HepG2 (cell line): ENCODE data around the gene MACROH2A1. TPM values are rescaled to one million over a fixed set of nuclear protein-coding genes. Genes with fewer than 3 reads are reported as not detected.

Source experiments
- CBX2 ChIP-seq, 2 experiments: fragments of 200-600 bp in 1 of 2; sonication (generic); formaldehyde crosslinking in 1 of 2; IDR thresholded peaks; 2 replicates each; pipeline versions ENCODE4 v1.7.0 to v1.8.1; 2018 to 2022; ENCODE audit warnings: low read depth in 2 of 2, low read length in 1 of 2, mild to moderate bottlenecking in 1 of 2, missing genetic modification reagents in 1 of 2
- ELF3 ChIP-seq: IDR thresholded peaks from 2 replicates; pipeline ENCODE4 v1.6.1; 2016; ENCODE audit warnings: missing genetic modification reagents, missing compliant biosample characterization
- GABPB1 ChIP-seq: IDR thresholded peaks from 2 replicates; pipeline ENCODE4 v1.6.1; 2016; ENCODE audit warnings: mild to moderate bottlenecking, missing genetic modification reagents, moderate library complexity, missing compliant biosample characterization
- HES4 ChIP-seq: sonication (generic); formaldehyde crosslinking; IDR thresholded peaks from 2 replicates; pipeline ENCODE4 v1.9.0; 2021; ENCODE audit warnings: mild to moderate bottlenecking, missing genetic modification reagents, borderline replicate concordance
- IRF2 ChIP-seq: IDR thresholded peaks from 2 replicates; pipeline ENCODE4 v1.6.1; 2018; ENCODE audit warnings: missing genetic modification reagents, missing compliant biosample characterization
- MAZ ChIP-seq, 2 experiments: sonication (generic) in 1 of 2; formaldehyde crosslinking in 1 of 2; IDR thresholded peaks; 2 replicates each; pipeline versions ENCODE4 v1.5.0 to v1.6.1; 2012 to 2020; ENCODE audit warnings: low read depth in 2 of 2, mild to moderate bottlenecking in 2 of 2, borderline replicate concordance in 1 of 2, improper control_type of control experiment in 1 of 2, low read length in 1 of 2, missing genetic modification reagents in 1 of 2, moderate library complexity in 1 of 2
- MTF2 ChIP-seq: sonication (generic); formaldehyde crosslinking; IDR thresholded peaks from 2 replicates; pipeline ENCODE4 v1.5.0; 2020; ENCODE audit warnings: missing genetic modification reagents, borderline replicate concordance
- NFYB ChIP-seq: sonication (generic); formaldehyde crosslinking; IDR thresholded peaks from 2 replicates; pipeline ENCODE4 v1.4.0; 2020; ENCODE audit warnings: missing genetic modification reagents
- NR0B2 ChIP-seq: sonication (generic); formaldehyde crosslinking; IDR thresholded peaks from 2 replicates; pipeline ENCODE4 v1.4.0; 2020; ENCODE audit warnings: mild to moderate bottlenecking, missing genetic modification reagents
- NR2F6 ChIP-seq, 2 experiments: IDR thresholded peaks; 2 replicates each; pipeline ENCODE4 v1.6.1; 2016; ENCODE audit warnings: antibody characterized with exemption in 1 of 2, mild to moderate bottlenecking in 1 of 2
- PHF8 ChIP-seq: sonication (generic); formaldehyde crosslinking; IDR thresholded peaks from 2 replicates; pipeline ENCODE4 v1.5.0; 2020; ENCODE audit warnings: missing genetic modification reagents
- POLR2AphosphoS5 ChIP-seq: IDR thresholded peaks from 2 replicates; pipeline ENCODE4 v1.6.1; 2012; ENCODE audit warnings: low read depth, low read length
- RFXAP ChIP-seq: sonication (generic); formaldehyde crosslinking; IDR thresholded peaks from 2 replicates; pipeline ENCODE4 v1.4.0; 2020; ENCODE audit warnings: missing genetic modification reagents, borderline replicate concordance
- SALL1 ChIP-seq: sonication (generic); formaldehyde crosslinking; IDR thresholded peaks from 2 replicates; pipeline ENCODE4 v1.8.0; 2022; ENCODE audit warnings: mild to moderate bottlenecking, missing genetic modification reagents
- SIX4 ChIP-seq: sonication (generic); formaldehyde crosslinking; IDR thresholded peaks from 2 replicates; pipeline ENCODE4 v1.4.0; 2020; ENCODE audit warnings: missing genetic modification reagents
- TAF1 ChIP-seq: sonication (generic); formaldehyde crosslinking; IDR thresholded peaks from 2 replicates; pipeline ENCODE4 v1.4.0; 2020; ENCODE audit warnings: missing genetic modification reagents
- THAP11 ChIP-seq: IDR thresholded peaks from 2 replicates; pipeline ENCODE4 v1.6.1; 2016; ENCODE audit warnings: missing biosample characterization, missing genetic modification reagents
- XRCC5 ChIP-seq: fragments of 200-400 bp; formaldehyde crosslinking; optimal IDR thresholded peaks from 2 replicates; pipeline ENCODE3; 2017; ENCODE audit warnings: mild to moderate bottlenecking, low read length
- ZFX ChIP-seq: sonication (generic); formaldehyde crosslinking; IDR thresholded peaks from 2 replicates; pipeline ENCODE4 v1.4.0; 2020; ENCODE audit warnings: mild to moderate bottlenecking, low read depth, missing genetic modification reagents, moderate library complexity
- ZFYVE20 ChIP-seq: sonication (generic); formaldehyde crosslinking; IDR thresholded peaks from 2 replicates; pipeline ENCODE4 v1.8.0; 2023; ENCODE audit warnings: low read depth, mild to moderate bottlenecking, moderate library complexity, missing genetic modification reagents, borderline replicate concordance
- ZNF138 ChIP-seq: sonication (generic); formaldehyde crosslinking; IDR thresholded peaks from 2 replicates; pipeline ENCODE4 v1.5.0; 2020; ENCODE audit warnings: mild to moderate bottlenecking, low read depth, missing genetic modification reagents
- ZNF354B ChIP-seq: sonication (generic); formaldehyde crosslinking; IDR thresholded peaks from 2 replicates; pipeline ENCODE4 v1.8.0; 2022; ENCODE audit warnings: mild to moderate bottlenecking, missing genetic modification reagents
- ZNF446 ChIP-seq: sonication (generic); formaldehyde crosslinking; IDR thresholded peaks from 2 replicates; pipeline ENCODE4 v1.5.0; 2020; ENCODE audit warnings: mild to moderate bottlenecking, missing genetic modification reagents
- ZNF598 ChIP-seq: sonication (generic); formaldehyde crosslinking; IDR thresholded peaks from 2 replicates; pipeline ENCODE4 v1.5.1; 2020; ENCODE audit warnings: mild to moderate bottlenecking, missing genetic modification reagents, borderline replicate concordance
- ZNF776 ChIP-seq: sonication (generic); formaldehyde crosslinking; IDR thresholded peaks from 2 replicates; pipeline ENCODE4 v1.4.0; 2020; ENCODE audit warnings: mild to moderate bottlenecking, missing genetic modification reagents
- polyA plus RNA-seq, 8 experiments: library from polyadenylated mRNA; depleted of rRNA in 3 of 8; stranded (reverse) in 7 of 8; unstranded in 1 of 8; fragments of >200 nt; fragmentation: Illumina TruSeq in 4 of 8; extraction: Trizol in 4 of 8; gene quantifications; 2 replicates each; pipeline versions ENCODE4 v1.2.1 to v1.2.3, GENCODE V29; 2011 to 2016; ENCODE audit warnings: low read depth in 4 of 8, missing spikeins in 1 of 8, mixed read lengths in 1 of 8; ENCODE audit not compliant: insufficient read depth in 1 of 8
- total RNA-seq, 5 experiments: library from RNA; depleted of rRNA; stranded (reverse); fragments of >200 nt; fragmentation: Illumina TruSeq; extraction: Trizol; gene quantifications; 2 replicates each; pipeline ENCODE4 v1.2.3, GENCODE V29; 2016; ENCODE audit warnings: low read depth in 1 of 5
- TF ChIP-seq, protein P1 (sequence below), 2 experiments: sonication (generic) in 1 of 2; formaldehyde crosslinking in 1 of 2; IDR thresholded peaks; 2 replicates each; pipeline versions ENCODE4 v1.4.0 to v1.6.1; 2018 to 2020; ENCODE audit warnings: missing genetic modification reagents in 2 of 2, borderline replicate concordance in 1 of 2, low read depth in 1 of 2, mild to moderate bottlenecking in 1 of 2, missing biosample characterization in 1 of 2
- TF ChIP-seq, protein P2 (sequence below): sonication (generic); formaldehyde crosslinking; IDR thresholded peaks from 2 replicates; pipeline ENCODE4 v1.5.0; 2020; ENCODE audit warnings: missing genetic modification reagents

MACROH2A1 gene
- total and polyA plus RNA-seq, 2 of the 13 experiments (the other 11 are each of a cell fraction or from before 2014, with no cell fraction given), result 69.1 to 158 TPM

GRCh38 chr5:135433681-135434426 is 34.8 kb upstream of the MACROH2A1 start (continued):
- TF ChIP-seq ZNF776, result no peak
- peak; percentile 23; the same call in 1 of the 2 replicates for TF ChIP-seq NFYB (CRISPR knock-in tag)
- TF ChIP-seq TAF1 (CRISPR knock-in tag), result peak; percentile 34; the same call in 1 of the 2 replicates
- no peak for TF ChIP-seq ZNF446
- TF ChIP-seq CBX2 (IDR thresholded peaks at IDR 0.05; ENCODE audit: low read depth, low read length), result no peak
- 0 out of 2 replicates have a peak, but pooled peaks have one; percentile 28 for TF ChIP-seq CBX2 (CRISPR knock-in tag; IDR thresholded peaks at IDR 0.05; ENCODE audit: low read depth)
- no peak for TF ChIP-seq ZNF354B (CRISPR knock-in tag)
- peak; percentile 42; the same call in 1 of the 2 replicates for TF ChIP-seq SALL1 (CRISPR knock-in tag)
- no peak for TF ChIP-seq HES4 (CRISPR knock-in tag)
- TF ChIP-seq NR0B2 (CRISPR knock-in tag), result no peak
- no peak for TF ChIP-seq SIX4 (CRISPR knock-in tag)
- peak; percentile 57 for TF ChIP-seq GABPB1 (CRISPR knock-in tag)
- TF ChIP-seq MTF2, result no peak
- TF ChIP-seq, protein P1, sequence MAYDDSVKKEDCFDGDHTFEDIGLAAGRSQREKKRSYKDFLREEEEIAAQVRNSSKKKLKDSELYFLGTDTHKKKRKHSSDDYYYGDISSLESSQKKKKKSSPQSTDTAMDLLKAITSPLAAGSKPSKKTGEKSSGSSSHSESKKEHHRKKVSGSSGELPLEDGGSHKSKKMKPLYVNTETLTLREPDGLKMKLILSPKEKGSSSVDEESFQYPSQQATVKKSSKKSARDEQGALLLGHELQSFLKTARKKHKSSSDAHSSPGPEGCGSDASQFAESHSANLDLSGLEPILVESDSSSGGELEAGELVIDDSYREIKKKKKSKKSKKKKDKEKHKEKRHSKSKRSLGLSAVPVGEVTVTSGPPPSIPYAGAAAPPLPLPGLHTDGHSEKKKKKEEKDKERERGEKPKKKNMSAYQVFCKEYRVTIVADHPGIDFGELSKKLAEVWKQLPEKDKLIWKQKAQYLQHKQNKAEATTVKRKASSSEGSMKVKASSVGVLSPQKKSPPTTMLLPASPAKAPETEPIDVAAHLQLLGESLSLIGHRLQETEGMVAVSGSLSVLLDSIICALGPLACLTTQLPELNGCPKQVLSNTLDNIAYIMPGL (CRISPR knock-in tag; IDR thresholded peaks at IDR 0.05; ENCODE audit: borderline replicate concordance in 1 of 2, low read depth in 1 of 2), result peak in 1 of 2 experiments; percentile 34; a peak in 1 of 4 replicates
- TF ChIP-seq NR2F6 (IDR thresholded peaks at IDR 0.05), result no peak
- 0 out of 2 replicates have a peak, but pooled peaks have one; percentile 22 for TF ChIP-seq NR2F6 (CRISPR knock-in tag; IDR thresholded peaks at IDR 0.05)
- TF ChIP-seq POLR2AphosphoS5, result peak; percentile 46
- TF ChIP-seq, protein P2, sequence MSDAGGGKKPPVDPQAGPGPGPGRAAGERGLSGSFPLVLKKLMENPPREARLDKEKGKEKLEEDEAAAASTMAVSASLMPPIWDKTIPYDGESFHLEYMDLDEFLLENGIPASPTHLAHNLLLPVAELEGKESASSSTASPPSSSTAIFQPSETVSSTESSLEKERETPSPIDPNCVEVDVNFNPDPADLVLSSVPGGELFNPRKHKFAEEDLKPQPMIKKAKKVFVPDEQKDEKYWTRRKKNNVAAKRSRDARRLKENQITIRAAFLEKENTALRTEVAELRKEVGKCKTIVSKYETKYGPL, result no peak
- TF ChIP-seq ZFX, result peak; percentile 48; the same call in 1 of the 2 replicates
- TF ChIP-seq MAZ (IDR thresholded peaks at IDR 0.05; ENCODE audit: borderline replicate concordance, low read depth, low read length), result no peak
- no peak for TF ChIP-seq MAZ (CRISPR knock-in tag; IDR thresholded peaks at IDR 0.05; ENCODE audit: low read depth)
- peak; percentile 31 for TF ChIP-seq XRCC5
- peak; percentile 59 for TF ChIP-seq PHF8
- no peak for TF ChIP-seq IRF2 (CRISPR knock-in tag)
- no peak for TF ChIP-seq ZFYVE20
- no peak for TF ChIP-seq ZNF138 (CRISPR knock-in tag)
- TF ChIP-seq ELF3 (CRISPR knock-in tag), result 0 out of 2 replicates have a peak, but pooled peaks have one; percentile 45
- TF ChIP-seq ZNF598 (CRISPR knock-in tag), result no peak; the same call in 1 of the 2 replicates
- TF ChIP-seq RFXAP (CRISPR knock-in tag), result no peak
- TF ChIP-seq THAP11, result peak; percentile 23; the same call in 1 of the 2 replicates
